Measurements from ENCODE around the gene RXFP1.

- TF ChIP-seq CTCF (IDR thresholded peaks at IDR 0.05): no peak
- TF ChIP-seq POLR2A (IDR thresholded peaks at IDR 0.05): no peak
- no peak for TF ChIP-seq EP300 (IDR thresholded peaks at IDR 0.05)
Observed at GRCh38 chr4:158652920-158653319, 131.2 kb downstream of the RXFP1 start.

Measured in stomach (tissue), 4 donors.